Endothelial cell of umbilical vein (primary cell): ENCODE data around the gene LPIN2. TPM values are rescaled to one million over a fixed set of nuclear protein-coding genes. Genes with fewer than 3 reads are reported as not detected.

Source experiments
- BruUV-seq: library from RNA; stranded (reverse); fragments of 400-500 nt; replicated peaks from 2 replicates; lab custom pipeline; 2021; lab: Mats Ljungman, UMichigan
- CTCF ChIA-PET: fragments of 300-600, 350-600 bp; sonication (Branson Sonifier 250); formaldehyde crosslinking; loops from one replicate; lab custom pipeline; 2021; ENCODE audit warnings: antibody characterized with exemption, inconsistent platforms; lab: Charles Lee
- POLR2A ChIA-PET: fragments of 300-600, 350-600 bp; sonication (Branson Sonifier 250); formaldehyde crosslinking; loops from one replicate; lab custom pipeline; 2021; ENCODE audit warnings: antibody characterized with exemption, inconsistent platforms; lab: Charles Lee
- DNase-seq: peaks from one replicate; pipeline ENCODE4 v3.0.0-alpha.2; 2011; ENCODE audit warnings: low read depth, low spot score
- FAIRE-seq: peaks from 2 replicates; lab custom pipeline; 2011; peaks lifted over from hg19 to GRCh38; lab: Jason Lieb, UNC
- H2AFZ ChIP-seq: 2 replicates; pipeline ENCODE4 v1.6.0; 2012; ENCODE audit warnings: low read depth, low read length, control low read depth, inconsistent platforms
- H3K27ac ChIP-seq: 2 replicates; pipeline ENCODE4 v1.5.1; 2011; ENCODE audit warnings: low read depth, mild to moderate bottlenecking, control low read depth, low read length, moderate library complexity; ENCODE audit not compliant: insufficient read depth
- H3K27me3 ChIP-seq, 2 experiments: 2 replicates each; pipeline versions ENCODE4 v1.6.0 to v1.6.1; 2011; ENCODE audit warnings: low read length in 2 of 2, mixed read lengths in 1 of 2; ENCODE audit not compliant: control insufficient read depth in 2 of 2, insufficient read depth in 2 of 2
- H3K36me3 ChIP-seq, 2 experiments: 2 replicates in 1 of 2; 3 replicates in 1 of 2; pipeline ENCODE4 v1.5.1; 2011; ENCODE audit warnings: low read length in 2 of 2, mild to moderate bottlenecking in 1 of 2, moderate library complexity in 1 of 2; ENCODE audit not compliant: control insufficient read depth in 2 of 2, insufficient read depth in 2 of 2; ENCODE audit errors: extremely low read depth in 1 of 2
- H3K4me1 ChIP-seq: 3 replicates; pipeline ENCODE4 v1.5.1; 2011; ENCODE audit warnings: mild to moderate bottlenecking, low read length; ENCODE audit not compliant: control insufficient read depth, insufficient read depth; ENCODE audit errors: extremely low read depth
- H3K4me2 ChIP-seq: 2 replicates; pipeline ENCODE4 v1.6.1; 2011; ENCODE audit warnings: low read length, control low read depth, mixed read lengths; ENCODE audit not compliant: insufficient read depth
- H3K4me3 ChIP-seq, 3 experiments: fragments of 200-600 bp in 1 of 3; sonication (generic), shearing (Covaris generic) in 1 of 3; replicated peaks in 1 of 3; 2 replicates each; pipeline ENCODE4 v1.5.1; 2011 to 2016; ENCODE audit warnings: control low read depth in 3 of 3, low read length in 3 of 3, mild to moderate bottlenecking in 2 of 3, inconsistent platforms in 1 of 3, low read depth in 1 of 3, moderate library complexity in 1 of 3; ENCODE audit not compliant: insufficient read depth in 1 of 3
- H3K79me2 ChIP-seq: 2 replicates; pipeline ENCODE4 v1.6.0; 2012; ENCODE audit warnings: low read length, inconsistent platforms; ENCODE audit not compliant: control insufficient read depth, insufficient read depth
- H3K9ac ChIP-seq: replicated peaks from 2 replicates; pipeline ENCODE3; 2011; ENCODE audit warnings: low read length, control low read depth; ENCODE audit not compliant: insufficient read depth; ENCODE audit errors: extremely low read depth
- H3K9me1 ChIP-seq: replicated peaks from 3 replicates; pipeline ENCODE4 v1.6.0; 2011; ENCODE audit warnings: mild to moderate bottlenecking, low read length; ENCODE audit not compliant: control insufficient read depth, insufficient read depth; ENCODE audit errors: extremely low read depth
- H3K9me3 ChIP-seq: replicated peaks from 2 replicates; pipeline ENCODE4 v1.5.1; 2012; ENCODE audit warnings: low read length, inconsistent platforms; ENCODE audit not compliant: control insufficient read depth, insufficient read depth
- H4K20me1 ChIP-seq: replicated peaks from 2 replicates; pipeline ENCODE3; 2011; ENCODE audit warnings: mild to moderate bottlenecking, low read length; ENCODE audit not compliant: control insufficient read depth, insufficient read depth; ENCODE audit errors: extremely low read depth
- CTCF ChIP-seq, 2 donors: IDR thresholded peaks; 1 replicate in 1 of 2; 2 replicates in 1 of 2; pipeline ENCODE4 v1.5.1; 2011; ENCODE audit warnings: low read length in 2 of 2, mild to moderate bottlenecking in 2 of 2, moderate library complexity in 2 of 2, control low read depth in 1 of 2, inconsistent platforms in 1 of 2, low read depth in 1 of 2; ENCODE audit not compliant: insufficient read depth in 1 of 2; ENCODE audit errors: extremely low read depth in 1 of 2
- EZH2 ChIP-seq: IDR thresholded peaks from 2 replicates; pipeline ENCODE4 v1.6.1; 2012; ENCODE audit warnings: borderline replicate concordance, low read depth, mild to moderate bottlenecking, moderate library complexity, low read length, inconsistent platforms; ENCODE audit not compliant: severe bottlenecking
- FOS ChIP-seq: IDR thresholded peaks from 2 replicates; pipeline ENCODE4 v1.6.1; 2011; ENCODE audit warnings: mild to moderate bottlenecking, low read length, moderate library complexity, borderline replicate concordance; ENCODE audit not compliant: insufficient read depth
- GATA2 ChIP-seq: IDR thresholded peaks from 2 replicates; pipeline ENCODE4 v1.7.0; 2011; ENCODE audit warnings: low read depth, mild to moderate bottlenecking, moderate library complexity, mixed read lengths, low read length; ENCODE audit not compliant: insufficient read length, insufficient read depth
- JUN ChIP-seq: IDR thresholded peaks from 2 replicates; pipeline ENCODE4 v1.6.1; 2011; ENCODE audit warnings: borderline replicate concordance, low read depth; ENCODE audit not compliant: insufficient read length, insufficient read depth
- MAX ChIP-seq: IDR thresholded peaks from 2 replicates; pipeline ENCODE4 v1.6.1; 2011; ENCODE audit not compliant: insufficient read depth, insufficient read length
- MYC ChIP-seq: IDR thresholded peaks from one replicate; pipeline ENCODE4 v1.6.1; 2011; ENCODE audit warnings: mild to moderate bottlenecking, low read depth, low read length
- POLR2A ChIP-seq: IDR thresholded peaks from 2 replicates; pipeline ENCODE4 v1.6.1; 2012; ENCODE audit warnings: low read depth, mild to moderate bottlenecking, control low read depth, low read length
- POLR2AphosphoS5 ChIP-seq: IDR thresholded peaks from 2 replicates; pipeline ENCODE4 v1.6.1; 2012; ENCODE audit warnings: low read depth, mild to moderate bottlenecking, control low read depth, low read length, moderate library complexity; ENCODE audit not compliant: insufficient read depth
- dilution Hi-C: fragments of 300-500 bp; cut with MboI; formaldehyde crosslinking; loops from one replicate; pipeline ENCODE4 v1.15.0; 2019; ENCODE audit warnings: low sequenced_read_pairs; ENCODE audit not compliant: extremely low pct_ligation_motif_present
- intact Hi-C: fragments of 100-400 bp; cut with micrococcal nuclease; formaldehyde crosslinking; loops from one replicate; pipeline ENCODE4 v1.10.0; 2022
- polyA plus RNA-seq, 4 experiments: library from polyadenylated mRNA; depleted of rRNA in 3 of 4; stranded (reverse) in 3 of 4; unstranded in 1 of 4; fragments of >200 nt; gene quantifications; 2 replicates each; pipeline versions ENCODE4 v1.2.1 to v1.2.3, GENCODE V29; 2011 to 2012; ENCODE audit warnings: missing spikeins in 1 of 4
- total RNA-seq: library from RNA; stranded (reverse); gene quantifications from 2 replicates; pipeline ENCODE4 v1.2.3, GENCODE V29; 2021

Gene LPIN2
- total and polyA plus RNA-seq, 2 donors (not counting 3 experiments of a cell fraction or from before 2014, with no cell fraction given), result 14.7 to 24.4 TPM

- H3K36me3 ChIP-seq, result no peaks in the 10 kb centered on the region
- H3K9me1 ChIP-seq, result no peaks in the 10 kb centered on the region
- no peak overlapping the region for H3K9ac ChIP-seq
- POLR2A ChIA-PET, result no interaction called here
- no peak overlapping the region for H3K27ac ChIP-seq
- no peak overlapping the region for H3K4me3 ChIP-seq
- DNase-seq, result no peak
- intact Hi-C loops, result no loop called here
- no peaks in the 10 kb centered on the region for H4K20me1 ChIP-seq
- TF ChIP-seq MAX (no peak), MYC (no peak), JUN (no peak), CTCF (IDR thresholded peaks at IDR 0.05; ENCODE audit: extremely low read depth in 1 of 2, insufficient read depth in 1 of 2, low read depth in 1 of 2, low read length in 2 of 2) (no peak)
- peaks cover 97% of the 10 kb centered on the region for H3K79me2 ChIP-seq
- CTCF ChIA-PET, result no interaction called here
- BruUV-seq, result no TSS peak
- H3K4me2 ChIP-seq, result no peak overlapping the region
- H3K4me1 ChIP-seq, result peaks cover 6% of the 10 kb centered on the region
- no peaks in the 10 kb centered on the region for H3K27me3 ChIP-seq
- dilution Hi-C loops, result no loop called here
- no peaks in the 10 kb centered on the region for H3K9me3 ChIP-seq
- FAIRE-seq, result no peak
- H2AFZ ChIP-seq, result no peak overlapping the region
These were observed 46.4 kb downstream of the LPIN2 start for GRCh38 chr18:2966560-2966959.

- no peaks in the 10 kb centered on the region for H3K36me3 ChIP-seq
- no peaks in the 10 kb centered on the region for H4K20me1 ChIP-seq
- peaks cover 97% of the 10 kb centered on the region for H3K79me2 ChIP-seq
- no TSS peak for BruUV-seq
- CTCF ChIA-PET, result no interaction called here
- H3K4me2 ChIP-seq, result no peak overlapping the region
- dilution Hi-C loops, result no loop called here
- H3K9me3 ChIP-seq, result no peaks in the 10 kb centered on the region
- no peak for DNase-seq
- no peak overlapping the region for H3K9ac ChIP-seq
- FAIRE-seq, result no peak
- TF ChIP-seq FOS (no peak), MYC (no peak), EZH2 (no peak), POLR2AphosphoS5 (no peak), POLR2A (no peak), MAX (no peak), JUN (no peak), CTCF (IDR thresholded peaks at IDR 0.05; ENCODE audit: extremely low read depth in 1 of 2, insufficient read depth in 1 of 2, low read depth in 1 of 2, low read length in 2 of 2) (no peak), GATA2 (no peak)
- H3K27me3 ChIP-seq, result no peaks in the 10 kb centered on the region
- H3K27ac ChIP-seq, result no peak overlapping the region
- intact Hi-C loops, result no loop called here
- no peak overlapping the region for H2AFZ ChIP-seq
- POLR2A ChIA-PET, result no interaction called here
- H3K4me3 ChIP-seq, result no peak overlapping the region
- peaks cover 6% of the 10 kb centered on the region for H3K4me1 ChIP-seq
- no peaks in the 10 kb centered on the region for H3K9me1 ChIP-seq
These were observed 47.1 kb downstream of the LPIN2 start for GRCh38 chr18:2965797-2966196.
